ENCODE measurements around the gene GRM4.

GRM4 gene

DNA sequence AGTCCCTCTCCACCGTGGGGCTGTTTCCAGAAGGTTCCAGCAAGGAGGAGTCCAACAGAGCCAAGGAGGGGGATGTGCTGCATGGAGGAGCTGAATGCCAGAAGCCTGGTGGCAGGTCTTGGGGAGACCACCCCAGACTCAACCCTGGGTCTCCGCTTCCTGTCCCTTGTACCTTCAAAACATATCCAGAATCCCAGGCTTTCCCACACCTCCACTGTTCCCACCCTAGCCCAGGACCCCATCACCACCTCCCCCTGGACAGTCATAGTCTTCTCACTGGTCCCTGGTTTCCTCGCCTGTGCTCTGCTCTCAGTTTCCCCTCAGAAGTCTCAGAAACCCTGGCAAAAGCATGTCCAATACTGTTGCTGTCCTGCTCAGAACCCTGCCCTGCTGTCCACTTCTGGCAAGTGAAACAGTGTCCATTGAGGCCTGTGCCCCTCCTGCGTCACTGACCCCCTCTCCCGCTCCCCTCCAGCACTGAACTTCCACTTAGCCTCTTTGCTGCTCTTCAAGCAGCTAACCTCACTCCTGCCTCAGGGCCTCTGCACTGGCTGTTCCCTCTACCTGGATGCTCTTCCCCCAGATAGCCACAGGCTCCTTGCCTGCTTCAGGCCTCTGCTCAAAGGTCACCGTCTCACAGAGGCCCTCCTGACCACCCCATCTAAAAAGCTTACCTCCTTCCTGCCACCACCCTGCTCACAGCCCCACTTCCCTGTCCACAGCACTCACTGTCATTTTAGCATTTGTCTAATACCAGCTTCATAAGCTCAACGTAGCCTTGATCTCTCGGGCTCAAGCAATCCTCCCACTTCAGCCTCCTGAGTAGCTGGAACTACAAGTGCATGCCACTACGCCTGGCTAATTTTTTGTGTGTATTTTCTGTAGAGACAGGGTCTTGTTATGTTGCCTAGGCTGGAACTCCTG, 169.2 kb downstream of the GRM4 start:
- Histone ChIP-seq H3K27ac (no peak overlapping the region), H3K4me3 (no peak overlapping the region)

DNA sequence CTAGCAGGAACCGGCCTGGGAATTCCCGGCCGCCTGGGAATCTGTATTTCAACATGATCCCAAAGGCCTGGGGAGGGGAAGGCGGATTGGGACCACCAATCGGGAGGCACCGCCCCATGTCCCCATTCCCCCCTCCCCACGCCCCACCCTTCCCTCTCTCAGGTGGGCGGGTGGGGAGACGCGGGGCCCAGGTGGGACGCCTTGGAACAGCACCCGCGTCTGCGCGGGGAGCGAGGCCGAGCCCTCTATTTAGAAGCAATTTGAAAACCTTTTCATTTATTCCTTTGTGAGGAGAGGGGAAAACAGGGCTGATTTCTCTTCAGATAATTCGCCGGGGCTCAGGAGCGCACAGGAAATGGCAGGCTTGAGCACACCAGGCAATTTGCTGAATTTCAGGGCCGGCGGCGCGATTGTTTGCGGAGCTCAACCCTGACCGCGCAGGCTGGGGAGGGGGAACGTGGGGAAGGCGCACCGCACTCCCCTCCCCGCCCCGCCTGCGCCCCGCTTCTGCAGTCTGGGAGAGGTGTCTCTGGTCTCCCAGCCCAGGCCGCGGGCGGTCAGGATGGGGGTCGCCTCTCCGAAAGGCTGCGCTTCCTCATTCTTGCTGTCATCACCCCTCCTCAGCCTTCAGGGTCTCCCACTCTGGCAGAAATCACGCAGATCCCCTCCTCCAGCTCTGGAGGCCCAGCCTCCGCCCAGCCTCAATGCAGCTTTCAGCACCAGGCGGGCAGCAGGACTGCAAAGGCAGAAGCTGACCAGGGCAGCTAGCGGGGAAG, 170.0 kb downstream of the GRM4 start:
- no peak overlapping the region for H3K27ac ChIP-seq
- H3K4me3 ChIP-seq: no peak overlapping the region

DNA sequence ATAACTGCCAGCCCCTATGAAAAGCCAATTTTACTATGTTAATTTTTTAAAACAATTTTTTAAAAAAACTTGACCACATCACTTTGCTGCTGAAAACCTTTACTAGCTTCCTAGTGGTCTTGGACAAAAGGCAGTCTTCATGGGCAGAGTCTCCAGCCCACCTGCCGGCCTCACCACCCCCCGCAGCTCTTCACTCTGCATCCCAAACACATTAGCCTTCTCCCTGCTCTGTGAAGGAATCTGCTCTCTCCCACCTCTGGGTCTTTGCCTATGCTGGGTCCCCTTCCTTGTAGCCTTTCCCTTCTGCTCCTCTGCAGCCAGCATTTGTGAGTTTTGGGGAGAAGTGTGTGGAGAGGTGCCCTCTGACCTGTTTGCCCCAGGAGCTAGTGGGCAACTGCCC, 171.4 kb downstream of the GRM4 start:
- no peak overlapping the region for H3K27ac ChIP-seq

DNA sequence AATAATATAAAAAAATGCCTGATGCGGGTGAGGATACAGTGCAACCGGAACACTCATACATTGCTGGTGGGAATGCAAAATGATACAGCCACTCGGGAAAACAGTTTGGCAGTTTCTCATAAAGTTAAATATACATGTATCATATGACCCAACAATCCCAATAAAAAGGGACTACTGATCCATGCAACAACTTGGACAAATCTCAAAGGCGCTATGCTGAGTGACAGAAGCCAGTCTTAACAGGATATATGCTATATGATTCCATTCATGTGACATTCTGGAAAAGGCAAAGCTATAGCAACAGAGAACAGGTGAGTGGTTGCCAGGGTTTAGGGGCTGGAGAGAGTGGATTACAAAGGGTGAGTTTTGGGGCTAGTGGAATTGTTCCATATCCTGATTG, 171.9 kb downstream of the GRM4 start:
- Histone ChIP-seq H3K27ac (no peak overlapping the region), H3K4me3 (no peak overlapping the region)

More for the DNA sequence above, 171.4 kb downstream of the GRM4 start:
- H3K4me3 ChIP-seq: no peak overlapping the region

DNA sequence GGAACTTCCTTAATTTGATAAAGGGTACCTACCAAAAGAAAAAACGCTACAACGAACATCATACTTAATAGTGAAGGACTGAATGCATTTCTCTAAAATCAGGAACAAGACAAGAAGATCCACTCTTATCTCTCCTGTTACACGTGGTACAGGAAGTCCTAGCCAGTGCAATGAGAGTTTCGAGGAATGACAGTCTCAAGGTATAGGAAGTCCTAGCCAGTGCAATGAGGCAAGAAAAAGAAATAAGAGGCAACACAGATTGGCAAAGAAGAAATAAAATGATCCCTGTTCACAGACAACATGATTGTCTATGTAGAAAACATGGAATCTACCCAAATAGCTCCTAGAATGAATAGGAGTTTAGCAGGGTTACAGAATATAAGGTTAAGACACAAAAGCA, 174.3 kb downstream of the GRM4 start:
- H3K4me3 ChIP-seq: no peak overlapping the region
- no peak overlapping the region for H3K27ac ChIP-seq

All from skin epidermis (tissue), 12 donors.